GM18867 (cell line): ENCODE measurements around the gene JMJD1C.
"Not testable (repeated sequence)": the region's sequence is repeated elsewhere in the genome, so short reads cannot be mapped to it uniquely, and the experiment has no call there.

Source experiments
- ATAC-seq: cut with Tn5 transposase; IDR thresholded peaks from one replicate; pipeline ENCODE4 v1.9.1; 2021; ENCODE audit warnings: mild to moderate bottlenecking, moderate library complexity; ENCODE audit not compliant: unreplicated experiment

The JMJD1C gene

DNA sequence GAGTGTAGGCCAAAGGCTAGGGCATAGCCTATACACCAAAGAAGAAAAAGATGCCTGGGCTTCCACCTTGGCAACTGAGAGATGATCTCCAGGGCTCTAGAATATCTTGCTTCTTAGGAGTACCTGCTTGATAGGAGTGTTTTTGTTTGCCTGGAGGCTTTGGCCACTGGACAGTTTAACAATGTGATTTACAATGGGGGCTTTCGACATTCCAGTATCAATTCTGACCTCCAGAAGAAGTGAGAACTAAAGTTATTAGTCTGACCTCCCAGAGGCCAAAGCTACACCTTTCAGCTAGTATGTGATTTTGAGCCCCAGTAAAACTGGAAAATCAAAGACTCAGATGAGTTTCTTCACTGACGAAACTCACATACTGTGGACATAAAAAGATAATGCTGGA is 96.1 kb downstream of the JMJD1C start:
- no peak for ATAC-seq

DNA sequence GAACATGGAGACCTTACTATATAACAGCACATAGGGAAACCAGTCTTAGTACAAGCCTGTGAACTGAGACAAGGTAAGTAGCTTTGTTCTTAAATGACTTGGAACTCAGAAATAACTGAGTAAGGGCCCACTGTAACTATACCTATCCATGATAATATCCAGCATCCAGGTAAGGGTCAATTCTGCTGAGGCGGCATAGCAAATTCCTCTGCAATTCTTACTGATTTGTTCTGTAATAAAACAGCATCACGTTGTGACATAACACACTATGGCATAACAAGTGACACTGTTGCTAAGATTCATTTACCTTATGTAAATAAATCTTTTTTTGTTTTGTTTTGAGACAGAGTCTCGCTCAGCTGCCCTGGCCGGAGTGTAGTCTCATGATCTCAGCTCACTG is 97.4 kb downstream of the JMJD1C start:
- ATAC-seq, result no peak

DNA sequence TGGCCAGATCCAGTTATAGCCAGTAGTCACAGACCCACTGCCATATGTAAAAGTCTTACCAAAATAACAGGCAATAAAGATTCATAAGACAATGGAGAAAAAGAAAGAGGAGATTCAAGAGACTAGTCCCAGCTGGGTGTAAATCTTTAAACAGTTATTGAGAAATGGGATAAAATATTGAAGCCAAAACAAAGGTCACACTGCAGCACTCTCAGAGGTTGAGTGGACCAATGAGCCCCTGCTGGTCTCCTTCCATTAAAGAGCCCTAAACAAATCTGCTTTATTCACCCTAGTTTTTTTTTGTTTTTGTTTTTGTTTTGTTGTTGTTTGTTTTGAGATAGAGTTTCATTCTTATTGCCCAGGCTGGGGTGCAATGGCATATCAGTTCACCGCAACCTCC is 98.8 kb downstream of the JMJD1C start:
- no peak for ATAC-seq

DNA sequence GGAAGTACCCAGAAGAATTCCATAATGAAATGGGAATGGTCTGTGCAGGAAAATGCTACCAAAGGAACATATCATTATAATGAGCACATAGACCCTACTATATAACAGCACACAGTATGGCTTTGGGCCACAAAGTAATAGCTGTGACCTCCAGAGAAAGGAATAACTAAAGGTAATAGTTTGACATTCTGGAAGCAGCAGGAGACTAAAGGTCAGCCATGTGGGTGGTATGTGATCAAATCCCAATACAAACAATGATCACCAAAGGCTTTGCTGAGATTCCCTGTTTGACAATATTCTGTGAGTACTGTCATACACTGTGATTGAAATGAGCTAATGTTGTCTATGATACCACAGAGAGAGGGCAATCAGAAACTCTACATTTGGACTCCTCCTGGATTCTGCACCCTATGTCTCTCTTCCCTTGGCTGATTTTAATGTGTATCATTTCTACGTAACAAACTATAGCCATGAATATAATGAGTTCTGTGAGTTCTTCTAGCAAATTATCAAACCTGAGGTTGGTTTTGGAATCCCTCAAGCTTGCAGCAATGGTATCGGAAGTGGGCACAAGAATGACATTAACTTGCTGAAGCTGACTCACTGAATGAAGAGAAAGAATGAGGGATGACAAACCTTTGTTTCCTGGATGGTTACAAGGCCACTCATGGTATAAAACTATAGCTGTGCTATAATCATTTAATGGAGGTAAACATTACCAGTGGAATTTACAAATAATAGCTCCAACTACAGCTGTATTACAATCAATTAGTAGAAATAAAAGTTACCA is 99.6 kb downstream of the JMJD1C start:
- ATAC-seq, result no peak

DNA sequence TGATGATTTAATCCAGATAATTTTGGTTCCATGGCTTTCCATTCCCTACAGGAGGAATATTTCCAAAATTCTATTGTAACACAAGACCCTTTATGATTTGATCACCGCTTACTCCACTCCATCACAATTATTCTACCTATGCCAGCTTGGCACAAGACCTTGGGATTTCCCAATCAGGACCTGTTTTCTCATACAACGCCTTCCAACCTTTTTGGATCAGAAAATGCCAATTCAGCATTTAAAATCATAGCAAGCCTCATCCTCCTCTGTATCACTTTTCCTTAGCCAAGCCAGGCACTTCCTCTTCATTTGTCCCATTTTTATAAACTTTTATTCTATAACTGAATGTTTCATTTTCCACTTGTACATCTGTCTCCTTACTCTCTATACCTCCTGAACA is 100.9 kb downstream of the JMJD1C start:
- no peak for ATAC-seq

DNA sequence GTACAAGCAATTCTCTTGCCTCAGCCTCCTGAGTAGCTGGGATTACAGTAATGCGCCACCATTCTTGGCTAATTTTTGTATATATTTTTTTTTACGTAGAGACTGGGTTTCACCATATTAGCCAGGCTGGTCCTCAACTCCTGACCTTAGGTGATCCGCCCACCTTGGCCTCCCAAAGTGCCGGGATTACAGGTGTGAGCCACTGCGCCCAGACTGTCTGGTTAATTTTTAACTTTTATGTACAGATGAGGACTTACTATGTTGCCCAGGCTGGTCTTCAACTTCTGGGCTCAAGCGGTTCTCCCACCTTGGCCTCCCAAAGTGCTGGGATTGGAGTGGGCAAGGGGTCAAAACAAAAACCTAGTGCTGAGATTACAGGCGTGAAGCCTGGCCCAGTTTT is 101.8 kb downstream of the JMJD1C start:
- no peak for ATAC-seq

DNA sequence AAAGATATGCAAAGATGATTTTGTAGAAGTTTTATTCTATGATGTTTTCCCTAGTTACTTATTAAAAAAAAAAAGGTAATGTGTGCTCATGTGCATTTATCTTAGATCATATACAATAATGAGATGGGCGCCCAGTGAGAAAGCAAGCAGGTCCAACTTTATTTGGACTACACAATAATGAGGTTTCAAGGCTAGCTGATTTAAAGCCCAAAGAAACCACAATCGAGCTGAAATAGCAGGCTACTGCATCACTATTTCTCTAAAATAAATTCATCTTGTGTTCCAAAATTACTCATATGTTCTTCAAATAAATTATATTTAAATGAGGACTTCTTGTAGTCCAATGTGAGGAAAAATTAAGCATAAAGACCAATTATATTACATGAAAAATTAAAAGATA is 110.1 kb downstream of the JMJD1C start:
- ATAC-seq, result no peak

DNA sequence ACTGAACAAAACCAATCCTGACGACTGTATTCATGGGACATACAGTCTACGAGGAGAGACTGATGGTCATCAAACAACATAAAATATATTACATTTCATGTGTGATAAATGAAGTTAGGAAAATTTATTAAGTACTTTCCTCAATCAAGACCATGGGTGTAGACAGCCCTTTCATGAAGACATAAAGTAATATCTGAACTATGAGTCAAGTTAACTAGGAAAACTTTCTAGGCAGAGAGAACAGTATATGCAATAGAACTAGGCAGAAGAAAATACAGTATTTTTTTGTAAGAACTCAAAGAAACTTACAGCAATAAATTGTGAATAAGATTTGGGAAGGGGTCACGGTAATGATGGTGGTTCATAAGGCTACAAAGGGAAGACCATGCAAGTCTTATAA is 112.8 kb downstream of the JMJD1C start:
- ATAC-seq, result no peak

DNA sequence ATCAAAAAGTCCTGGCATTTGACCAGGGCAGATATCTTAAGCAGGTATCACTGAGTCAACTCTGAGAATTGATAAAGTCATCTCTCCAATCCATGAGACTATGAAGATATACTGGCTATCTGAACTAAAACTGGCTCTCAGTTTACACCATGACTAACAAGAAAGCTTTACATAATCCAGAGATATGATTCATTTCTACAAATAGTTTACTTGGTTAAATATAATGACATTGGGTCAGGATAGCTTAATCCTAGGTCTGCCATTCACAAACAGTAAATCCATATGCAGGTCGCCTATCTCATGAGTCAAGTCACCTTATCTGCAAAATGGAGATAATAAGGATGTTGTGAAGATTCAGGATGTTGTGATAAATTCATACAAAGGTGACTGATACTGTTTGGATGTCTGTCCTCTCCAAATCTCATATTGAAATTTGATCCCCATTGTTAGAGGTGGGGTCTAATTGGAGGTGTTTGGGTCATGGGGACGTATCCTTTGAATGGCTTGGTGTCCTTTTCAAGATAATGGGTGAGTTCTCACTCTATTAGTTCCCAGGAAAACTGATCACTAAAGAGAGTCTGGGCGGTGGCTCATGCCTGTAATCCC is 117.4 kb downstream of the JMJD1C start:
- ATAC-seq, result no peak

DNA sequence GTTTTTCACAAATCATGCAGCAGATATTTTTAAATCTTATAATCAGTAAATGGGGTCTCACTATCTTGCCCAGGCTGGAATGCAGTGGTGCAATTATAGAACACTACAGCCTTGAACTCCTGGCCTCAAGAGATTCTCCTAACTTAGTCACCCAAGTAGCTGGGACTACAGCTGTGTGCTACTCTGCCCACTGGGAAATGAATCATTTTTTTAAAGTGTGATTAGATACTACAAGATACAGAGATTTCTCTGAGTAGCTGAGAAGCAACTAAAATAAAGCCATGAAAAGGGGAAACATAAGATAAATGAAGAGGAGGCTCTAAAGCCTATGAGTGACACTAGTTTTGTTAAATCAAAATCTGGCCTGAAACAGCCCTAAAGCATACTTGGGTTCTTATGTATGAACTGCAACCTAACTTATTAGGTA is 119.7 kb downstream of the JMJD1C start:
- ATAC-seq, result no peak

DNA sequence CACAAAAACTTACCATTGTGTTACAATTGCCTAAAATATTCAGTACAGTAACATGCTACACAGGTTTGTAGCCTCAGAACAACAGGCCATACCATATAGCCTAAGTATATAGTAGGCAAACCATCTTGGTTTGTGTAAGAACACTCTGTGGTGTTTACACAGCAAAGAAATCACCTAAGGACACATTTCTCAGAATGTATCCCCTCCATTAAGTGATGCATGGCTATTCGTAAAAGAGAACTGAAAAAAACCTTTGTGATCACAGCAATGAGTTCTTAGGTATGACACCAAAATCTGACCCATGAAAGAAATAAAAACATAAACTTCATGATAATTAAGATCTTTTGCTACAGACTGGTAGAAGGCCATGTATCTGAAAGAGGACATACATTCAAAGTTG is 121.5 kb downstream of the JMJD1C start:
- no peak for ATAC-seq

DNA sequence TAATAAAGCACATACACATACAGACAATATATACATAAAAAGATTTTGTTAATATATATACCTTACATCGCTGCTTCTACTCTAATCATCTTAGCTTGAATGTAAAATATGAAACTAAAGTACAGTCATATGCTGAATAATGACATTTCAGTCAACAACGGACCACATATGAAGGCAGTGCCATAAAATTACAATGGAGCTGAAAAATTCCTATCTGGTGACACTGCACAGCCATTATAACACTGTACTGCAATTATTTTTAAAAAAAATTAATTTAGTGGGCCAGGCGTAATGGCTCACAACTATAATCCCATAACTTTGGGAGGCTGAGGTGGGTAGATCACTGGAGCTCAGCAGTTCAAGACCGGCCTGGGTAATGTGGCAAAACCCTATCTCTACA is 122.3 kb downstream of the JMJD1C start:
- no peak for ATAC-seq

DNA sequence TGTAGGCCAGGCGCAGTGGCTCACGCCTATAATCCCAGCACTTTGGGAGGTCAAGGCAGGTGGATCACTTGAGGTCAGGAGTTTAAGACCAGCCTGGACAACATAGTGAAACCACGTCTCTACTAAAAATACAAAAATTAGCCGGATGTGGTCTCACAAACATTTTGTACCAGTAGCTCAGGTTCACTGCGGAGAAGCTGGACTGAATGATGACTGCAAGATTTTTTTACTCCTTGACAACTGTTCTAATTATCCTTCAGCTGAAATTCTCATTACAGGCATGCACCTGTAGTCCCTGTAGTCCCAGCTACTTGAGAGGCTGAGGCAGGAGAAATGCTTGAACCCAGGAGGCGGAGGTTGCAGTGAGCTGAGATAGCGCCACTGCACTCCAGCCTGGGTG is 126.1 kb downstream of the JMJD1C start:
- ATAC-seq, result not testable (repeated sequence)

DNA sequence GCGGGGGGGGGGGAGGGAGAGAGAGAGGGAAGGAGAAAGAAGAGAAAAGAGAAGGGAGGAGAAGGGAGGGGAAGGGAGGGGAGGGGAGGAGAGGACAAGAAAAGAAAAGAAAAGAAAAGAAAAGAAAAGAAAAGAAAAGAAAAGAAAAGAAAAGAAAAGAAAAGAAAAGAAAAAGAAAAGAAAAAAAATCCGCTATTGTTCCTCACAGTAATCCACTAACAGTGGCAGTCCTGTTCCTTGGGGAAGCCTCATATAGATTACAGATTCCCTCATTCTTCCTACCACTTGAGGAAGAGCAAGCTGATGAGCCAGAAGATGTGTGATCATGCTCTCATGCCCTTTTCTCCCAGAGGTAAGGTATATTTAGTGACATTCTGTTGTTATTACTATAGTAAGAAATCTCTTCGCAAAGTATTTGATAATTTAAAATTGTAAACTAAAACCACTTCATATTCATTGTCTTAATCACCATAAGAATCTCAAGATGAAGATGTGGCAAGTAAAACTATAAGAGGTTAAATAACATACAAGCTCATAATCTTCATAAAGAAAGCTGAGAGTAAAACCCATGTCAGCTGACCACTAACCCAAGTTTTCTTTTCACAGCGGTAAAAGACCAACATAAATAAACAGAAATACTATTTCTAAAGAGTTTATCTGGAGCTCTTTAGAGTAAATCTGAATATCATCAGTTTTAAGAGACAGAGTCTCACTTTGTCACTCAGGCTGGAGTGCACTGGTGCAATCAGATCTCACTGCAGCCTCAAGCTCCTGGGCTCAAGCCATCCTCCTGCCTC is 128.1 kb downstream of the JMJD1C start:
- ATAC-seq, result no peak

DNA sequence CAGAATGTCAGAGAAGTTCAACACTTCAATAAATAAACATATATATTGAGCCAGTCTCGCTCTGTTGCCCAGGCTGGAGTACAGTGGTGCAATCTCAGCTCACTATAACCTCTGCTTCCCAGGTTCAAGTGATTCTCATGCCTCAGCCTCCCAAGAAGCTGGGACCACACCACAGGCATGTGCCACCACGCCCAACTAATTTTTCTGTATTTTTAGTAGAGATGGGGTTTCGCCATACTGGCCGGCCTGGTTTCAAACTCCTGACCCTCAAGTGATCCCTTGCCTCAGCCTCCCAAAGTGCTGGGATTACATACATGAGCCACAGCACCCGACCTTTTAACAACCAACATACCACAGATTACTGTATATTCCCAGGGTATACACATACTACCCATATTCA is 134.2 kb downstream of the JMJD1C start:
- no peak for ATAC-seq

DNA sequence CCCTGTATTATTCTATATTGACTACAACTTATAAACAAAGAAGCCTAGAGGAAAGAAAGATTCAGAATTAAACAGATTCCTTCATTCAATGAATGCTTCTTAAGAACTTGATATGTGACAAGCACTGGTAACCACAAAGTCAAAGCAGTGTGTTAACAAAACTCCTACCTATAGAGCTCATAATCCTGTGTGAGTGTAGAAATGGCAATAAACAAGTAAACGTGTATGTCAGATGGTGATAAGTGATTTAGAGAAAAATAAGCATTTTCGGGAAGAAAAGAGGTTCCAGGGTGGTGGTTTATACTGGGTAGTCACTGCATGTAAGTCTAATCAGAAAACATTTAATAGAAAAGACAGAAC is 141.3 kb downstream of the JMJD1C start:
- ATAC-seq, result no peak

DNA sequence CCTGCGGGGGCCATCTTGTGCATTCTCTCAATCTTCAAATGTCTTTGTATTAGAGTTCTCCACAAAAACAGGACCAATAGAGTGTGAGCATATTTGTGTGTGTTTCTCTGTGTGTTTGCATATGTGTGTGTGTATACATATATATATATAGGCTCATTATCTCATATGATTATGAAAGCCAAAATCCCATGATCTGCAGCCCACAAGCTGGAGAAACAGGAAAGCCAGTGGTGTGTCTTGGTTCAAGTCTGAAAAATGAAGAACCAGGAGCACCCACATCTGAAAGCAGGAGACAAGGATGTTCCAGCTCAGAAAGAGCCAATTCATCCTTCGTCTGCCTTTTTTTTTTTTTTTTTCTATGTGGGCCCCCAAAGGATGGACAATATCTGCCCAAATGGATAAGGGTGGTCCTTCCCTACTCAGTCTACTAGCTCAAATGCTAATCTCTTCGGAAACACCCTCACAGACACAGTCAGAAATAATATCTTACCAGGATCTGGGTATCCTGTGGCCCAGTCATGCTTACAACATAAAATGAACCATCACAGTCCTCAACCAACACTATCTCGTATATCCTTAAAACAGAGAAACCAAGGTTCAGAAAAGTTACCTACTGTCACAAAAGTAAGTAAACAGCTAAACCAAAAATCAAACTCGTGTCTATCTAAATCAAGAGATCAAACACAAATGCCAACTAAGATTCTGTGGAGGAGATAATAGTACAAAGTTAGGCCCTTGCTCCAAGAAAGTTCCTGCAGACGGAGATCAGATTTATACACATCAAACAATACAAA is 141.9 kb downstream of the JMJD1C start:
- ATAC-seq, result no peak

DNA sequence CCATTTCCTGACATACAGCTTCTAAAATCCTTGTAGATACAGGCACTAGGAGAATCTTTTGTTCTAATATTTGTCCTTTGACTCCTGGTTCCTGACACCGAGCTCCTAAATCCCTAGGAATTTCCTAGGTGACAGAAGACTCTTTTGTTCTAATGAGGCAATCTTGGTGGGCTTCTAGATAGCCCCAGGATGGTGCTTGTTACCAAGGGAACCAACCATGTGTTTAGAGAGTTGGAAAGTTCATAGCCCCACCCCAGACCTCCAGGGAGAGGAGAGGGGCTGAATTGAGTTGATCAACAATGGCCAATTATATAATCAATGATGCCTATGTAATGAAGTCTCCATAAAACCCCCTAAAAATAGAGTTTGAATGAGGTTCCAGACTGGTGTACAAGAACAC is 145.1 kb downstream of the JMJD1C start:
- ATAC-seq, result no peak

DNA sequence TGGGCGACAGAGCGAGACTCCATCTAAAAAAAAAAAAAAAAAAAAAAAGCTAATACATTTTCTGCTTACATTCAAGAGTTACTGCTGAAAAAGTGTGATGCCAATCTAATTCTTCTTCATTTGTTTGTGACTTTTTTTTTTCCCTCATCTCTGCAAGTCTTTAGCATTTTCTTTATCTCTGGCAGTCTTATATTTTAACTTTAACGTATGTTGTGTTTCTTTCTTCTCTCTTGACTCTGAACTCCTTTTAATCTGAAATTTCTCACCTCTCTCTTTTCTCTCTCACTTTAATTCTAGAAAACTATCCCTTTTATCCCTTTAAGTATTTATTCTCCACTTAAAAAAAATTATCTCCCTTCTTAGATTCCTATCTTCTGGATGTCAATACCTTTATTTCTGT is 146.5 kb downstream of the JMJD1C start:
- no peak for ATAC-seq

DNA sequence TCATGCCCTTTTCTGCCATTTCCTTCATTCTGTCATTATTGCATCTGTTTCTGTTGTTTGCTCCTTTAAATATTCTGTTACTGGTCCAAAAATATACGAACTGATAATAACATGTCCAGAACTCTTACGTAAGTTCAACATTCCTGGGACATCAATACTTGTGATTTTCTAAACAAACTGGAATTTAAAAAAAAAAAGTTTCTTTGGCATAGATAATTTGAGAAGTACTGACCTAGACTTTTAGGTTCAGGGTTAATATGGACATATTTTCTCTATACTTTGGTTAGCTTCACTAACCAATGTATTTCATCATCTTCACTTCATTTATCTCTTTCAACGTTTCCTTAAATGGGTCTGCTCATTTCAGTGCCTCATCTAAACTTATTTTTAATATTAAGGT is 147.3 kb downstream of the JMJD1C start:
- no peak for ATAC-seq

DNA sequence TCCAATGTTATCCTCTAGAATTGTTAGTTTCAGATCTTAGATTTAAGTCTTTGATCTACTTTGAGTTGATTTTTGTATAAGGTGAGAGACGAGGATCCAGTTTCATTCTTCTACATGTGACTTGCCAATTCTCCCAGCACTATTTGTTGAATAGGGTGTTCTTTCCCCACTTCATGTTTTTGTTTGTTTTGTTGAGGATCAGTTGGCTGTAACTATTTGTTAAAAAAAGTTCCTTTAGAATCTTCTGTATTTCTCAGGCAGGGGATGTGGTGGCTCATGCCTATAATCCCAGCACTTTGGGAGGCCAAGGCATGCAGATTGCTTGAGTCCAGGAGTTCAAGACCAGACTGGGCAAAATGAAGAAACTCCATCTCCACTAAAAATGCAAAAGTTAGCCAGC is 151.8 kb downstream of the JMJD1C start:
- no peak for ATAC-seq
